Measurements from ENCODE around the gene TANGO6. TPM values are rescaled to one million over a fixed set of nuclear protein-coding genes. Genes with fewer than 3 reads are reported as not detected.

TANGO6 gene
- total RNA-seq, 2 donors from 2014 or later, result 8.1 to 9.0 TPM

Other genes with a start within 250 kb of the TANGO6 start
- under 1 TPM; 0.81 to 0.89 TPM for gene CDH3, start 198.2 kb upstream of the TANGO6 start, total RNA-seq
- 100 to 1,000 TPM; 714 to 770 TPM for gene CDH1, start 106.2 kb upstream of the TANGO6 start, total RNA-seq